HG02840 (cell line): ENCODE results near the gene USP9X.
"Not testable (repeated sequence)": the region's sequence is repeated elsewhere in the genome, so short reads cannot be mapped to it uniquely, and the experiment has no call there.

Source experiments
- ATAC-seq: cut with Tn5 transposase; IDR thresholded peaks from one replicate; pipeline ENCODE4 v1.9.1; 2021; ENCODE audit warnings: mild to moderate bottlenecking, moderate library complexity, moderate number of reproducible peaks; ENCODE audit not compliant: unreplicated experiment, low FRiP score

The USP9X gene, protein sequence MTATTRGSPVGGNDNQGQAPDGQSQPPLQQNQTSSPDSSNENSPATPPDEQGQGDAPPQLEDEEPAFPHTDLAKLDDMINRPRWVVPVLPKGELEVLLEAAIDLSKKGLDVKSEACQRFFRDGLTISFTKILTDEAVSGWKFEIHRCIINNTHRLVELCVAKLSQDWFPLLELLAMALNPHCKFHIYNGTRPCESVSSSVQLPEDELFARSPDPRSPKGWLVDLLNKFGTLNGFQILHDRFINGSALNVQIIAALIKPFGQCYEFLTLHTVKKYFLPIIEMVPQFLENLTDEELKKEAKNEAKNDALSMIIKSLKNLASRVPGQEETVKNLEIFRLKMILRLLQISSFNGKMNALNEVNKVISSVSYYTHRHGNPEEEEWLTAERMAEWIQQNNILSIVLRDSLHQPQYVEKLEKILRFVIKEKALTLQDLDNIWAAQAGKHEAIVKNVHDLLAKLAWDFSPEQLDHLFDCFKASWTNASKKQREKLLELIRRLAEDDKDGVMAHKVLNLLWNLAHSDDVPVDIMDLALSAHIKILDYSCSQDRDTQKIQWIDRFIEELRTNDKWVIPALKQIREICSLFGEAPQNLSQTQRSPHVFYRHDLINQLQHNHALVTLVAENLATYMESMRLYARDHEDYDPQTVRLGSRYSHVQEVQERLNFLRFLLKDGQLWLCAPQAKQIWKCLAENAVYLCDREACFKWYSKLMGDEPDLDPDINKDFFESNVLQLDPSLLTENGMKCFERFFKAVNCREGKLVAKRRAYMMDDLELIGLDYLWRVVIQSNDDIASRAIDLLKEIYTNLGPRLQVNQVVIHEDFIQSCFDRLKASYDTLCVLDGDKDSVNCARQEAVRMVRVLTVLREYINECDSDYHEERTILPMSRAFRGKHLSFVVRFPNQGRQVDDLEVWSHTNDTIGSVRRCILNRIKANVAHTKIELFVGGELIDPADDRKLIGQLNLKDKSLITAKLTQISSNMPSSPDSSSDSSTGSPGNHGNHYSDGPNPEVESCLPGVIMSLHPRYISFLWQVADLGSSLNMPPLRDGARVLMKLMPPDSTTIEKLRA (N-terminal part only)

DNA sequence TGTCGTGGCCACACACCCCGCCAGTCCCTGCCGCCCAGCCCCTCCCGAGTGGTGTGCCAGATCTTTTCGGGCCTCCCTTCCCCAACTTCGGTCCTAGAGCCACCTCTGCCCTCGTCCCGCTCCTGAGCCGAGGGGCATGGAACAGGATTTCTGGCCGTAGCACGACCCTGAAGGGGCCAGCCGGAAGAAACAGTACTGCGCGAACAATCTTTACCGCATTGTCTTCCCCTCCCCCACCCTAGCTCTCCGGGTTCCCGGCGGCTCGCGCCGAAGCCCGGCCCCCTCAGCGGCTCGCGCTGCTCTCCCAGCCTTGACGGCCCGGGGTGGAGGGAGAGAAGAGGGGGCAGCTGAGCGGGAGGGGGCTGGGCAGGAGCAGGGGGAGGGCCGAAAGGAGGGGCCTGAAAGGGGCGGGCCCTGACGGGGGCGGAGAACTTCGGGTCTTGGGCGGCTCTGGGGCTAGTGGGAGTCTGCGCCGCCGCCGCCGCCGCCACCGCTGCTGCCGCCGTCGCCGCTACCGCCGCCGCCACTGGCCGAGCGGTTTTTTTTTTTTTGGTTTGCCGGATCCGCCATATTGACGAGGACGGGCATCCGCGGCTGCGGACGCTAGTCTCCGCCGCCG lies at the start of gene USP9X:
Gene USP9X (plus strand): TSS at position 553 of the 619 bp plus-strand sequence. CDS start 38,184 bp downstream, outside the sequence.
- ATAC-seq: peak; percentile 56

- ATAC-seq: no peak
Measured at GRCh38 chrX:41035582-41035981, 49.7 kb upstream of the USP9X start.

DNA sequence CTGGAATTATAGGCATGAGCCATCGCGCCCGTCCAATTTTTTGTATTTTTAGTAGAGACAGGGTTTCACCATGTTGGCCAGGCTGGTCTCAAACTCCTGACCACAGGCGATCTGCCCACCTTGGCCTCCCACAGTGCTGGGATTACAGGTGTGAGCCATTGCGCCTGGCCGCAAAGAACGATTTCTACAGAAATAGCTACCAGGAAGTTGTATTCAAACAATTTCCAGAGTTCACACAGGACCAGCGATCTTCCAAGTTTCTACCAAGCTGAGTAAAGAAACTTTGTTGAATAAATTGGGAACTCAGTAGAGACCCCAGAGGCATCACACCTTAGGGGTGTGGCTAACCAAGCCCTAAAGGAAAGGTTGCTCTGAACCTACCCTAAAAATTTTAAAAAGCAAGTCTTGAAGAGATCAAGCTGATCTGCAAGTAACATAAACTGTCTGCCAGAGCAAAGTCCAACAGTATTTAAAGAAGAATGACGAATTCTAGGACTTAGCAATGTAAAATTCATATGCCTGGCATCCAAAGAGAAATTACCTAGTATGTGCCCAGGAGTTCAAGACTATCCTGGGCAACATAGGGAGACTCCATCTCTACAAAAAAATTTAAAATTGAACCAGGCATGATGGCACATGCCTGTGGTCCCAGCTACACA lies 48.4 kb upstream of the USP9X start:
- no peak for ATAC-seq

GRCh38 chrX:41043196-41043595 lies 42.0 kb upstream of the USP9X start:
- ATAC-seq: no peak

- no peak for ATAC-seq
Measured at GRCh38 chrX:41043674-41044345, 41.4 kb upstream of the USP9X start.

DNA sequence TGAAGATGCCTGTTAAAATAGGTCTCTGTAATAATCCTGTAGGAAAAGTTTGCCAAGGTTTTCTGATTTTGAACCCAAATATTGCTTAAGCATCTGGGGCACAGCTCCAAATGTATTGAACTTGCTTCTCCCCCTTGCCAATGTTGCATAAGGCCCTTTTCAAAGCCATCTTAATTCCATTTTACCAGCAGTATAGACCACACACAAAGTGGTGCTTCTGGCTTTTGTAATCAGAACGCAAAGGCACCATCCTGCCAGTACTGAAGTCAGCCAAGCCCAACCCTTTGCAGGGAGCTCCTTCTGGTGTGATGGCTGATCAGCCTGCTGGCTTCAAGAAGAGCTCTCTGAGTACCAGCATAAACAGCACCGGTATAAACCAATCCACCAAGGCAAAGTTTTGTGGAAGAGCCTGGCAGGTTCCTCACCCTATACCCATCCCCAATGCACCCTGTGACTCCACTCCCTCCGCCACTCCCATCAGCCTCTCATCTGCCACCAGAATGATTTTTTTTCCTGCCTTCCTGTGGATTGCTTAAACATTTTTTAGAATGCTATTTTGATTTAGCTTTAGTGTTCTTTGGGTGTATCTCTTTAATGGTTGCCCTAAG lies 39.2 kb upstream of the USP9X start:
- ATAC-seq: no peak

DNA sequence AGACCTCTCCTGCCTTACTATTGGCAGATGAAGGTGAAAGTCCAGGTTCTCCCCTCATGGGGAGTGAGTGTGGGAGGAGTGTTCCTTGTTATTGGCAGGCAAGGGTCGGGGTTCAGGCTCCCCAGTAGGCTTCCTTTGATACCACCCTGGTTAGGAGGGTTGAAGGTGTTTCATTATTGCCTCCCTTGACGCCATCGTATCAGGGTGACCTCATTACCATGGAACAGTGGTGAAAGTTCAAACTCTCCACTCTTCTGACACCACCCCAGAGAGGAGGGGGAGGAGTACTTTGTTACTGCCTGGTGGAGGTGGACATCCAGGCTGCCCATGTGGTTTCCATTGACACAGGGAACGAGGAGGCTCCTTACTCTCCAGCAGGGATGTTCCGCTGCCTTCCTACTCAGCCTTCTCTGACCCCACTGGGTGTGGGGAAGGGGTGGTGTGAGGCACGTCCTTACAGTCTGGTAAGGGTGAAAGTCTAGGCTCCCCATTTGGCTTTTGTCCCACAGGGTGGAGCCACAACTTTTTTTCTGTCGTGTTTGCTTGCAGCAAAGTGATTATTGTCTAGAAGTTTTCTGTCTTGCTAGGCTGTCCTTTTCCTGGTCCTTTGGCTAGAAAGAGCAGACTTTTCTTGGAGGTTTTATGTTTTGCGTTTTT lies 37.2 kb upstream of the USP9X start:
- no peak for ATAC-seq

DNA sequence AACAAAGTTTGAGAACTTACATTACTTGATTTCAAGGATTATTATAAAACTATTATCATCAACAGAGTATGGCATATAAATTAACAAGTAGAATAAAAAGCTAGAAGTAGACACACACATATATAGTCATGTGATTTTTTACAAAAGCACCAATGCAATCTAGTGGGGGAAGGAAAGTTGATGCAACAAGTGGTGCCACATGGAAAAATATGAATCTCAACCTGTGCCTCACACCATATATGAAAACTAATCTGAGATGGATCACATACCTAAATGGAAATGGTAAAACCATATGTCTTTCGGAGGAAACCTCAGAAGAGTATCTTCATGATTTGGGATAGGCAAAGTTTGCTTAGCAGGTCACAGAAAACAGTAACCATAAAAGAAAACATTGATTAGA lies 34.9 kb upstream of the USP9X start:
- ATAC-seq: no peak

DNA sequence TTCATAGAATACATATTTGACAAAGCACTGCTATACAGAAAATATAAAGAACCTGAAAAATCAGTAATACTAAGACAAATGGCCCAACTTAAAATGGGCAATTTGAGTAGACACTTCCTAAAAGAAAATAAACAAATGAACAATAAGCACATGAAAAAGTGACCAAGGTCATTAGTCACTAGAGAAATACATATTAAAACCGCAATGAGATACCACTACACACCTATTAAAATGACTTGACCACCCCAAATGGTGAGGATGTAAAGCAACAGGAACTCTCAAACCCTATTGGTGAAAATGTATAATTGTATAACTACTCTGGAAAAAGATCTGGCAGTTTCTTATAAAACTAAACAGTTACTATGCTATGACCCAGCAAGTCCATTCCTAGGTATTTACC lies 34.0 kb upstream of the USP9X start:
- no peak for ATAC-seq

GRCh38 chrX:41055740-41056139 lies 29.5 kb upstream of the USP9X start:
- ATAC-seq: no peak

- not testable (repeated sequence) for ATAC-seq
Measured at GRCh38 chrX:41063276-41063675, 22.0 kb upstream of the USP9X start.

- no peak for ATAC-seq
Measured at GRCh38 chrX:41064018-41064417, 21.2 kb upstream of the USP9X start.

- ATAC-seq: no peak
Measured at GRCh38 chrX:41066391-41066790, 18.9 kb upstream of the USP9X start.

DNA sequence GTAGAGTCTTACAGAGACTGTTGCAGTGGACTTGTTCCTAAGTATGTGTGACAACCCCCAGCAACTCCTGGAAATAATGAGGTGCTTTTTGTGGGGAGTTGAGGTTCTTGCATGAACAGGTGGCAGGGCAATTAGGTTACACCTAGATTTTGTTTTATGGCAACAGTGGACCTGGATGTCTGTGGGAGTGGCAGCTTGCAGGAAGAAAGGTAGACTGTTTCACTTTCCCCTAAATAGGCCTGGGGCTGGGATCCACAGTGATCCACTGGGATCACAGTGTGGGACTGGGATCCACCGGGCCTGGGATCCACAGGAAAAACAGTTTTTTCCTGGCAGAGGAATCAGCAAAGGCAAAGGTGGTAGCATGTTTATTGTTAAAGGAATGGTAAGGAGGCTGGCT lies 18.3 kb upstream of the USP9X start:
- ATAC-seq: no peak

GRCh38 chrX:41067721-41068120 lies 17.5 kb upstream of the USP9X start:
- no peak for ATAC-seq

GRCh38 chrX:41076742-41077141 lies 8.5 kb upstream of the USP9X start:
- no peak for ATAC-seq

DNA sequence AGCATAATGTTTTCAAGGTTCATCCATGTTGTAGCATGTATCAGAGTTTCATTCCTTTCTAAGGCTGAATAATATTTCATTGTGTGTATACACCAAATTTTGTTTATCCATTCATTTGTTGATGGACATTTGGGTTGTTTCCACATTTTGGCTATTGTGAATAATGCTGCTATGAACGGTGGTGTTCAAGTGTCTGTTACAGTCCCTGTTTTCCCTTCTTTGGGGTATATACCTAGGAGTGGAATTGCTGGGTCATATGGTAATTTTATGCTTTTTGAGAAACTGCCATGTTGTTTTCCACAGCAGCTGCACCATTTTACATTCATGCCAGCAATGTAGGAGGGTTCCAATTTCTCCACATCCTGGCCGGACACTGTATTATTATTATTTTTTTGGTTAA lies 3.4 kb upstream of the USP9X start:
- no peak for ATAC-seq

GRCh38 chrX:41082783-41083182 lies 2.5 kb upstream of the USP9X start:
- ATAC-seq: no peak
